Stimulated activated CD8-positive, alpha-beta memory T cell treated with anti-CD3 and anti-CD28 coated beads, Interleukin-4, amount 100 ng/mL, for 48 hours (primary cell): ENCODE results near the gene MAST1.
A peak's percentile ranks its signal among the peaks of the same experiment; 100 is the strongest.
"Not testable (repeated sequence)": the region's sequence is repeated elsewhere in the genome, so short reads cannot be mapped to it uniquely, and the experiment has no call there.

Experiments used
- DNase-seq: peaks from one replicate; pipeline ENCODE4 v3.0.0-alpha.2; 2020

The MAST1 gene

DNA sequence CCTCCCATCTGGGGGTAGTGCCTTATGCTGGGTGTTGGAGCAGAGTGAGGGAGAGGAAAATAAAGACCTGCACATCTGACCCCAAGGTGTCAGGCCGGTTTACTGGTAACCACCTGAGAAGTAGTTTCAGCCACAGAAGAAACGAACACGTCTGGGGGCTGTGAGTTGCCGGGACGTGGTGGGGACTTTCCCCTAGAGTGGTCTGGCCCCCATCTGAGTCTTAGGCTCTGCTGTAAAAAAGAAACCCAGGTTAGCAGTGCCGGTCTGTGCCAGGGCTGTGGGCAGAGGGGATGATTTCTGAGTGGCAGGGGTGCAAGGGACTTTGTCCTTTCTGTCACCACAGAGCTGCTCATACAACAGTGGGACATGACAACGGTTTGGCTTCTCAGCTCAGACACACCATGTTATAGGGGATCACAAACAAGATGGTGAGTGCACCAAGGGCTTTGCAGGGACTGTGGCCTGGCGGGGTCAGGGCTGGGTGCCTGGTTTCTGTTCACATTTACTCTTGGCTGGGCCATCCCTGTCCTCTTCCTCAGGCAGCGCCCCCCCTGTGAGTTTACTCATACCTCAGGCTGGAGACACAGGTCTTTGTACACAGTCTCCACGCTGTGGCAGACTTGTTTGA is 61.7 kb downstream of the MAST1 start:
- DNase-seq: peak; percentile 60

DNA sequence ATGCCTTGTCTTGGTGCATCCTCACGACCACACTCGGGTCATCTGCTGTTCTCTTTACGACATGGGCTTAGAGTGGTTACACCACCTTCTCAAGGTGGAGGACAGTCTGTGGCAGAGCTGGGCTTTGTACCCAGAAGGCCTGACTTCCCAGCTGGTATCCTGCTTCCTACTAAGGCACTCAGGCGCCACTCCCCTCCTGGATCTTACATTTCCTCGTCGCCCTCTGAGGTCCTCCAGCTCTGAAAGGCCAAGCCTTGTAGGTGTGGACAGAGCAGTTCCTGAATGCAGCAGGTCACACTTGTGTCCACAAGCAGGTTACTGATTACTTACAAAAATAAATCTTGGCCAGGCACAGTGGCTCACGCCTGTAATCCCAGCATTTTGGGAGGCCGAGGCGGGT is 68.9 kb downstream of the MAST1 start:
- no peak for DNase-seq

DNA sequence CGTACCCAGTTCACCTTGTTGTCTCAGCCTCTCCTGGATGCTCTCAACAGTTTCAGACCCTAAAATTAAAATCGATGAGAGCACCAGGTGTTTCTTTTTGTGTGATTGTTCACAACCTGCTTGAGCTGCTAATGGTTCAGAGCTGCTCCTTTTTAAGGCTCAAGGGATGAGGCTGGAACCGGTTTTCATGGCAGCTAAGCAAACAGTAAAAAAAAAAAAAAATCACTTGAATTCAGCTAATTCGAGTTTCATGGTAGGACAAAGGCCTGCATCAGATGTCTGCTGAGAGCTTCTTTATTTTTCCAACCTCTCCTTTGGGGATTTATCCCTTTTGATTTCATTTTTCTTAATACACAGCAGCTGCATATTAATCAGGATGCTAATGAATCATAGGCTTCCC is 74.3 kb downstream of the MAST1 start:
- no peak for DNase-seq

DNA sequence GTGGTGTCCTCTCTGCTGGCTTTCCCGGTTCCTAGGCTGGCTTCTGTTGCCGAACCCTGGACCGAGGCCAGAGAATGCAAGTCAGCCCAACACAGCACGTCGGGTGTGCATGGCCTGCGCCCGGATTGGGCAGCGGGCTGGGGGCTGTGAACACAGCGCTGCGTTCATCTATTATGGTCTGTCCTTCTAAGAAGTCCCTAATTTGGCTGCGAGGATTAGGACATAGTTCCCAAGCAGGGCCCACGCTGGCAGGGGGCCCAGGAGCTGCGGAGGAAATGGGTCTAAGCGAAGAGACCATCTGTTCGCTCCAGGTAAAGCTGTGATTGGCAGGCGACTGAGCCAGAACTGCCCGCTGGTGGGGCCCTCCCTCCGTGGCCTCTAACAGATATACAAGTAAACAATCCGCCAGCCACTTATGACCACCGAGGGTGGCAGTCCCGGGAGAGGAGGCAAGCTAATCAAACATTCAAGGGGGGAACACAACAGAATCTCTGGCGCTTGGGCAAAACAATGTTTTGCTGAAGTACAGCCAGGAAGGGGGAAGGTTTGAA is 74.8 kb downstream of the MAST1 start:
- DNase-seq: no peak

DNA sequence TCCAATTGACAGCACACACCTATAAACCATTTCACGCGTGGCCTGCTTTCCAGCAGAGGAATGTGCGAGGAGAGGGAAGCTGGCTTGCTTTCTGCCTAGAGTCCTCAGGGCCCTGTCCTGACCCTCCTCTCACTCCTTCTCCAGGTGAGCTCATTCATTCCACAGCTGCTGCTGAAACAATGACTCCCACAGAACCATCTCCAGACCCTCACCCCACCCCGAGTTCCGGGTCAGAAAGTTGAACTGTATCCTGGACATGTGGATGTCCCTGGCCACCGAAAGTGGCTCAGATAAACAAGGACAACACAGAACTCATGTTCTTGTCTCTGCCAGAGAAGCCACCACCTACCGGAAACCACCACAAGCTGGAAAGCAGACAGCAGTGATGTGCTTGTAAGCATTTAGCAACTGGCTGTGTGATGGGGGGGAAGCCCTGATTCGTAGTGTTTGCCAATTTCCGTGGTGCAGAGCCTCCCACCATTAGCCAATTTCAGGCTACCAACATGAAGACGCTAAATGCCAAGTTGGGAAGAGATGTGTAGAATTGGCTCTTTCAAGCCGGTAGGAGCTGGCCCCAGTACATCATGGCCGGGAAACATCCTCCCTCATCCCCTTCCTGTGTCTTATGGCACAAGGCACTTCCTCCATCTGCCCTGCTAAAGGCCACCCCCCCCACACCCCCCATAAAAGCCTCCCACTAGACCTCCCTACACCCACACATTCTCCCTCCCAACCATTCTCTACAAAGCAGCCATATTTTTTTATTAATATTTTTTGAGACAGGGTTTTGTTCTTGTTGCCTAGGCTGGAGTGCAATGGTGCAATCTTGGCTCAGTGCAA is 75.8 kb downstream of the MAST1 start:
- DNase-seq: peak; percentile 57

DNA sequence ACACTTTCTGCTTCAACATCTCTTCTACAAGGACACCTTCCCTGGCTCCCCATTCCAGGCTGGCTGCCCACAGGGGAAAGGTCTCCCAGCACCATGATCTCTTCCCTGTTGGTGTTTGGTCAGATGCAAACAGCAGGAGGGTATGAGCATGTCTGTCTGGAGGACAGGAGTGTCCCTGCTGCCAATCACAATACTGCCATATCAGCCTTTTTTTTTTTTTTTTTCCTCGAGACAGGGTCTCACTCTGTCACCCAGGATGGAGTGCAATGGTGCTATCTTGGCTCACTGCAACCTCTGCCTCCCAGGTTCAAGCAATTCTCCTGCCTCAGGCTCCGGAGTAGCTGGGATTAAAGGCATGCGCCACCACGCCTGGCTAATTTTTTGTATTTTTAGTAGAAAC is 77.5 kb downstream of the MAST1 start:
- DNase-seq: not testable (repeated sequence)

DNA sequence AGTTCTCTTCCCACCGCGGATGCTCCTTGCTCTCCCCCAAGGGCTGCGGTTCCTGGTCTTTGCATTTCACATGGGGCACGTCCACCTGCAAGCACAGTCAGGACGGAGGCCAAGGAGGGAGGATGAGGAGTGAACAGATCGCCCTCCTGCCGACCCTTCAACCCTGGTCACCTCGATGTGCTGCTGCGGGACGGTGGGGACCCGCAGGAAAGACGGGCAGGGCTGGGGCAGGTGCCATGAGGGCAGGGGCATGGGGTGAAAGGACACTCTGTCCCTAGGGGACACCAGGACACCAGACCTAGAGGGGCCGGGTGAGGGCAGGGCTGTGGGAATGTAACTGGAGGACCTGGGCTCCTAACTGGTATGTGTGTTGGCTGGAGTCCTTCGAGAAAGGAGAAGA is 79.9 kb downstream of the MAST1 start:
- DNase-seq: no peak

DNA sequence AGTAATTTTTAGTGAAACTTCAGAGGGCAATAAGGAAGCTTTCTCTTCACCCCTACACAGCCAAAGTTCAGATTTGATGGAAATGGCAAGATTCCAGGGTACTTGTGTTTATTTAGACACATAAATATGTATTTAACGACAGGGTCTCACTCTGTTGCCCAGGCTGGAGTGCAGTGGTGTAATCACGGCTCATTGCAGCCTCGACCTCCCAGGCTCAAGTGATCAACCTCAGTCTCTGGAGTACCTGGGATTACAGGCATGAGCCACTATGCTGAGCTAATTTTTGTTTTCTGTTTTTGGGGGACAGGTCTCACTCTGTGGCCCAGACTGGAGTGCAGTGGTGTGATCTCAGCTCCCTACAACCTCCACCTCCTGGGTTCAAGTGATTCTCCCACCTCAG is 82.7 kb downstream of the MAST1 start:
- DNase-seq: no peak

DNA sequence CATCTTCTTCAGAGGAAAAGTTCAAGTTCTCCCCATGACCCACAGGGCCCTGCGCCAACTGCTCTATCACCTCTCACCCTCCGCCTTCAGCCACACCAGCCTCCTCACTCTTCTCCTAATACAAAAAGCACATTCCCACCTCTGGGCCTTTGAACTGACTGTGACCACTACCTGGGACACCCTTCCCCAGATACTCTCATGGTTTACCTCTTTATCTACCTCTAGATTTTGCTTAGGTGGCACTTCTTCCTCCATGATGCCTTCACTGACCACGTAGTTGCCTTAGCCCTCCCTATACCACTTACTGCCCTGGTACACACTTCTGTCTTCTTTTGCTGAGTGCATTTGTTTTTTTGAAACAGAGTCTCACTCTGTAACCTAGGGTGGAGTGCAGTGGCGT is 84.6 kb downstream of the MAST1 start:
- DNase-seq: no peak
